Activated CD4-positive, alpha-beta T cell treated with anti-CD3 and anti-CD28 coated beads for 1 hour (primary cell): Measurements from ENCODE around the gene TMEM174.
"Not testable (repeated sequence)": the region's sequence is repeated elsewhere in the genome, so short reads cannot be mapped to it uniquely, and the experiment has no call there.

ENCODE experiments used
- DNase-seq: peaks from one replicate; pipeline ENCODE4 v3.0.0-alpha.2; 2020

Gene TMEM174

DNA sequence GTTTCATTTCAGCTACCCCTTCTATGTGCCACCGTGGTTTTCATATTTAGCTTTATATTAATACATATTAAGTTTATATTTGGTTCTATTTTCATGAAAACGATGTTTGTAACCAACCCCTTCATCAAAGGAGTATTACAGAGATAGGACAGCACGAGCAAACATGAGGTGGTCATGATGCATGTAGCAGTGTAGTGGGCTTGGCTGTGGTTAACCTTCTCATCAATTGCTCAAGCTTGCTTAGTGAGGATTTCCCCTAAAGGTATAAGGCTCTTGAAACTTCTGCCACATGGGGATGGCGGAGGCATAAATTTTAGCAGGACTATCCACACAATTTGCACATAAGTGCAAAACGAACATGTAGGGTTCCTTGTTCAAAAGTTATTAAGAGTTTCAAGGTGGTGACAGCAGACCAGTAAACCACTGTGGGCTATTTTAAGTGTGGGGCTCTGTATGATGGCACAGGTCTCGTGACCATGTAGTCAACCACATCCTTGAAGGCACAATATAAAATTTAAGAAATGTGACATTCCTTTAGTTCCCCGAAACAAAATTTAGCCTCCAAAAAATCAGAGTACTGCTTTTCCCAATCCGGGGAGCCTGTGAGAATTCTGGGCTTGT, 24.8 kb downstream of the TMEM174 start:
- no peak for DNase-seq

DNA sequence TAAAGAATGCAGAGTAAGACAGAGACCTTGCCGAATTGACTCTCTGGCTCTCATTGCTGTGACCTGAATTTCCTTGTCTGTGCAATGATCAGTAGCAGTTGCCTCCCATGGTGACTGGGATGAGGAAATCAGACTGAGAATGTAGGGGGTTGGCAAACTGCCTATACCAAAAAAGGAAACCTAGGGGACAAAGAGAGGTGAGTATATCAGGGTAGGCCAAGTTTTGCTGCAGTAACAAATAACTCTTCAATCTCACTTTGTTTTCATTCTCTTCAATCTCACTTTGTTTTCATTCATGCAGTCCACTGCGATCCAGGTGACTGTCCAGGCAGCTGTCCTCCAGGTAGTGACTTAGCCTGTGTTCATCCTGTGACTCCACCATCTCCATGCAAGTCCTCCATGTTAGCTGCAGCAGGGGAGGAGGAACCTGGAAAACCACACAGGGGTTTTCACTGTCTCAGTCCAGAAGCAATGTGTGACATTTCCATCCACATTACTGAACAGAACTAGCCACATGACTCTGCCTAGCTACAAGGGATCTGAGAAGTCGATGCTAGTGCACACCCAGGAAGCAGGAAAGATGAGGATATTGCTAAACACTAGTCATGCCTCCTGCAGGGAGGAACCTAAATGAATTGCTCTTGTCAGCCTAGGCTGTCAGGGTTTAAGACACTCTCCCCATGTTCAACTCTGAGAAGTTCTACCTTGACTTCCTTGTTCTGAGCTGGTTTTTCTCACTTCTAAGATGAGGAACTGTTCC, 26.0 kb downstream of the TMEM174 start:
- DNase-seq: no peak

DNA sequence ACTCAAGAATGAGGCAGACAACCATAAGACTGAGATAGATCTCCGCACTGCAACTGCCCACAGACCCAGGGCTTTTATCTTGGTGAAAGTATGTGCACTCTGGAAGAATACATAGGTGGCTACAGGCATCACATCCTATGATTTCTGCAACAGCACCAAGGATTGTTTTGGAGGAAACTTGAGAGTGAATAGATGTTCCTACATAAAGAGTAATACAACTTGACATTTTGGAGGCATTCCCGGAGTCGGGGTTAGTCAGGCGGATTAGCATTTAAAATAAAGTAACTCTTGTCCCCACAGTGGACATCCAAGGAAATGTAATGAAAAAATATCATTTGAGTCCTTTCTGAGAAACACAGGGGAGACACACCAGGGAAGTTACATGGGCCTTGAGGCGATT, 26.7 kb downstream of the TMEM174 start:
- DNase-seq: no peak

DNA sequence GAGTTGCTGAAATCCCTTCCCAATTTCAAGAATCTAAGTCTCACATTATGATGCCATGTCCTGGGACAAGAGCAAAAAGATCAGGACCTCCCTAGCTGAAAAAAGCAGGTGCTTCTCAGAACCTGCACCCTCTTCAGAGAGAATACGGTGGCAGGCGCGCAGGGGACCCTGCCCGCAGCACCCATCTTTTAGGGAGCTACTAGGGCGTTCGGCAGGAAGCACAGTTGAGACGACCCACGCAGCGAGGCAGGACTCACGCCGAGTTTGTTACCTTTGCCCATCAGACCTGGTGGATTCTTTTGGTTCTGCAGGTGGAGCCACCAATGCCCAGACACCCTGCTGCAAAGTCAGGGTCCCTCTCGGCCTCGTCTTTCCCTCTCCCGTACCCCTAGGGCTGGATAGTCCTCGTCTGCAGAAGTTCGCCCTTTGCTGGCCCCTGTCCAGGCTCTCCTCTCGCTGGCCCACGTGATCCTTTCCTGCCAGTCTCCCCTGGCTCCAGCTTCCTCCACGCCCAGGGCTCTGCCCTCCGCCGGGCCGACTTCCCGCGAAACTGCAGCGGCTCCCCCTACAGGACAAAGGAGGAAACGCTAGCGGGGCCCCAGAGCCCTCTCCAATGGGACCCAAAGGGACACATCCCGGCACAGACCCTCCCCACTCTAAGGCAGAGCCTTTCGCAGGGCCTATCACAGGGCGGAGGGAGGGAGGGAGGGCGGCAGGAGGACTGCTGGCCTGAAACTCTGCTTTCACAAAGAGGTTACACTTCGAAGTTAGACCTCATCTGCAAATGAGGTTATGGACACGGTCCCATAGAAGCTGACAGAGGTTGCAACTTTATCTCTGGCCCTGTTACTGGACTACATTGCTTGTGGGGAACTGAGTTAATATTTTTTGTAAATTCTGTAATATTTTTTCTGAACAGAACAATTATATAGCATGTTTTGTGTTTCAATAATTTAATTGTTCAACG, 28.8 kb downstream of the TMEM174 start:
- DNase-seq: peak; percentile 47

DNA sequence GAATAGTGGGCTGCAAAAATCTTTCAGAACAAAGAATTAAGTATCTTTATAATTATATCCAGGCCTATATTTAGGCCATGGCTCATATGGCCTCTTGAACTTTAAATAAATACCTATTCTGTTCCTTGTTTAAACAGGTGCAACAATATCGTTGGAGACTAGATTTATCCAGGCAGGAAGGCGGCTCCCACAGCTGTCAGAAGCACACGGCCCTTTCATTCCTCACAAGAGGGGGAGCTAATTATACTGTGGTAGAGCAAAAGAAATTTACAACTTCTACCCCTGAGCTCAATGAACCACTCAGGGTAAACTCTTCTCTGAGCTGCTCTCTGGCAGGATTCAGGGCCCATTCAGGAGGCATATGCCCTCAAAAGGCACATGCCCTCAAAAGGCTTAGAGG, 31.3 kb downstream of the TMEM174 start:
- DNase-seq: no peak

DNA sequence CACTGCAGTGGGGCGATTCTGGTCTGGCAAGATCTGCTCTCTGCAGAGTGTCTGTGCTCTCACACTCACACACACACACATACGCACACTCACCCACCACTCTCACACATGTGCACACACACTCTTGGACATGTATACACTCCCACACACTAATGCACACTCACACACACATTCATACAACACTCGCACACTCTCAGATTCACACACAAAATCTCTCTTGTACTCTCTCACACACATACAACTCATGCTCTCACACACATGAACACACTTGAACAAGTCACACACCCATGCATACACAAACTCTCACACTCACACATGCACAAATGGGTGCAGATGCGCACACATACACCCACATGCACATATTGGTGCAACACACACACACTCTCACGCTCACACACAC, 31.7 kb downstream of the TMEM174 start:
- no peak for DNase-seq

DNA sequence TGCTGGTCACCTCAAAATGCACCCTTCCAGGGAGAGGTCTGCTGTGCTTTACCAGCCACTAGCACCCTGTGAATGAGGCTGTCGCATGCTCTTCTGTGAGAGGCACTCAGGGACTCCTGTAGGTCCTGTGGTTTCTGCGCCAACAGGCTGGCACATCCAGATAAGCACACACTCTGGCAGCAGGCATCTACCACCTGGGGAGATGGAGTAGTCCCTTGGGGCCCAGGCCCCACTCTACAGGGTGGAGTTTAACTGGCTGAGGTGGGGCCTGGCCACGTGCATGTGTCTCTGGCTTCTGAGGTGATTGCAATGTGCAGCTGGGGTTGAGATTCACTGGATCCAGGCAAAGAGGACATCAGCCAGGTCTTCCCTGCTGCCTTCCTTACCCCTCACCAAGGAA, 32.3 kb downstream of the TMEM174 start:
- DNase-seq: no peak

DNA sequence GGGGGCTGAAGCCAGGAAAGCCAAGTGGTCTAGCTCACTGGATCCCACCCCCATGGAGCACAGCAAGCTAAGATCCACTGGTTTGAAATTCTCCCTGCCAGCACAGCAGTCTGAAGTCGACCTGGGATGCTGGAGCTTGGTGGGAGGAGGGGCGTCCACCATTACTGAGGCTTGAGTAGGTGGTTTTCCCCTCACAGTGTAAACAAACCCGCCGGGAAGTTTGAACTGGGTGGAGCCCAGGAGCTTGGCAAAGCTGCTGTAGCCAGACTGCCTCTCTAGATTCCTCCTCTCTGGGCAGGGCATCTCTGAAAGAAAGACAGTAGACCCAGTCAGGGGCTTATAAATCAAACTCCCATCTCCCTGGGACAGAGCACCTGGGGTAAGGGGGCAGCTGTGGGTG, 34.2 kb downstream of the TMEM174 start:
- not testable (repeated sequence) for DNase-seq

DNA sequence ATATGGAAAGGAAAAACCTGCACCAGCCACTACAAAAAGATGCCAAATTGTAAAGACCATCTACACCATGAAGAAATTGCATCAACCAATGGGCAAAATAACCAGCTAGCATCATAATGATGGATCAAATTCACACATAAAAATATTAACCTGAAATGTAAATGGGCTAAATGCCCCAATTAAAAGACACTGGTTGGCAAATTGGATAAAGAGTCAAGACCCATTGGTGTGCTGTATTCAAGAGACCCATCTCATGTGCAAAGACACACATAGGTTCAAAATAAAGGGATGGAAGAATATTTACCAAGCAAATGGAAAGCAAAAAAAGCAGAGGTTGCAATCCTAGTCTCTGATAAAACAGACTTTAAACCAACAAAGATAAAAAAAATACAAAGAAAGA, 36.1 kb downstream of the TMEM174 start:
- DNase-seq: not testable (repeated sequence)

DNA sequence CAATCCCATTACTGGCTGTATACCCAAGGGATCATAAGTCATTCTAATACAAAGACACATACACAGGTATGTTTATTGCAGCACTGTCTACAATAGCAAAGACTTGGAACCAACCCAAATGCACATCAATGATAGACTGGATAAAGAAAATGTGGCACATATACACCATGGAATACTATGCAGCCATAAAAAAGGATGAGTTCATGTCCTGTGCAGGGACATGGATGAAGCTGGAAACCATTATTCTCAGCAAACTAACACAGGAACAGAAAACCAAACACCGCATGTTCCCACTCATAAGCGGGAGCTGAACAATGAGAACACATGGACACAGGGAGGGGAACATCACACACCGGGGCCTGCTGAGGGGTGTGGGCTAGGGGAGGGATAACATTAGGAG, 39.7 kb downstream of the TMEM174 start:
- not testable (repeated sequence) for DNase-seq

DNA sequence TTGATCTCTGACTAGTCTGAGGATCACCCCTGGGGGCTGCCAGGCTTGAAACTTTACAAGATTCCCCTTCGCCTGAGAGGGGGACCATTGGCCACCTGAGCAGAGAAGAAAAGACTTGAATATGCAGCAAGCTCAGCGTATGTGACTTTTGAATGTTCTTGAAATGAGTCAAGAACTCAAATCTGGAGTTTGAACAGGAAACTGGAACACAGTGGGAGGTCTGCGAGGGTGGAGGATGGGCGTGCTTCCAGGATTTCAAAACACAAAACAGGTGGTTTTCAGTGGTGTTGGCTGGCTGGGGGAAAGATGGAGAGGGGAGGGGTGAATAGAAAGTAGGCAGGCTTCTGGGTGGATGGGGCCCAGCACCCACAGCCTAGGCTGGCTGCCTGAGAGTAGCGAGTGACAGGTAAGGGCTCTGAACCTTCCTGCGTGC, 40.6 kb downstream of the TMEM174 start:
- no peak for DNase-seq

DNA sequence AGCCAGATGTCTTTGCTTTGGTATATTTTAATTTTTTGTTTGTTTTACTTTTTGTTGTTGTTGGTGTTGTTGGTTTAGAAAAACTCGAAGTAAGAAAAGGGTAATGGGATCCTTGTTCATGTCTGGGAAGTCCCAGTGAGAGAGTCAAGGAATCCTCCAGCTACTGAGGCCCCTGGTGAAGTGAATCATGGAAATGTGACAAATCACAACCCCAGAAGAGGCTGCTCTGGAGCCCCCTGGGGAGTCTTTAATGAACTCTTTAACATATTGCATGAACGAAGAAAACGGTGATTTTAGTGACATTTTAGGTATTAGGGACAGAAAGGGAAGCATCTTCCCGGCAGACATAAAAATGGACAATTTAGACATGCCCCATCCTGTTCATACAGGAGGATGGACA, 41.3 kb downstream of the TMEM174 start:
- no peak for DNase-seq

DNA sequence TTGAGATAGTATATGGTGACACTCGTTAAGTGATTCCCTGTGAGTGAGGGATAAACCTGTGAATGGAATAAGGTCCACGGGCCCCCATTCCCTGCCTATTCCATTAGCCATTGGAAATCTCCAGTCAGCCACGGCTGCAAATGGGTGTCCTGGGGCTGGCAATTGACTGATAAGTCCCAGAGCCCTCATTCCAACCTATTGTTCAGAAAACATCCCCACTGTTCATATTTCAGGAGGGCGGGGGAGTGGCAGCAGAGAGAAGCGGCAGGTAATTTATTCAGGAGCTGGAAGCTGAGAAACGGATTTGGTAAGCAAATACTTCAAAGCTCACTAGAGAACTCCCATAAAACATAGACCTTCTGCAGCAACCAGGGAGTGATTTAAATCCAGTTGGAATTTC, 42.0 kb downstream of the TMEM174 start:
- DNase-seq: no peak

DNA sequence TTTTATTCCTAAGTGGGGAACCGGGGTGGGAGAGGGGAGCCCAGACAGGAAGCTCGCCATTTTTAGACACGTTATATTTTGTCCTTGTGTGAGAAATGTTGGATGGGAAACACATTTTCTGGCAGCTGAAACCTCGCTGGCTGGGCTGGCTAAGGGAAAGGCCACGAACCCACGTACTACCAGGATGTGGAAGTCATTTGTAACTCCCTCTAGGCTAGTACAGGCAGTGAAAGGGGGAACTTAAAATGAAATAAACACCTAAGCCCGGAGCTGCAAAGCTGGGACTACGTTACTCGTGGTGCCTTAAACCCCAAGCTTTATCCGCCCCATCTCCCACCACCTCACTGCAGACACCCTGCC, 42.5 kb downstream of the TMEM174 start:
- DNase-seq: no peak

DNA sequence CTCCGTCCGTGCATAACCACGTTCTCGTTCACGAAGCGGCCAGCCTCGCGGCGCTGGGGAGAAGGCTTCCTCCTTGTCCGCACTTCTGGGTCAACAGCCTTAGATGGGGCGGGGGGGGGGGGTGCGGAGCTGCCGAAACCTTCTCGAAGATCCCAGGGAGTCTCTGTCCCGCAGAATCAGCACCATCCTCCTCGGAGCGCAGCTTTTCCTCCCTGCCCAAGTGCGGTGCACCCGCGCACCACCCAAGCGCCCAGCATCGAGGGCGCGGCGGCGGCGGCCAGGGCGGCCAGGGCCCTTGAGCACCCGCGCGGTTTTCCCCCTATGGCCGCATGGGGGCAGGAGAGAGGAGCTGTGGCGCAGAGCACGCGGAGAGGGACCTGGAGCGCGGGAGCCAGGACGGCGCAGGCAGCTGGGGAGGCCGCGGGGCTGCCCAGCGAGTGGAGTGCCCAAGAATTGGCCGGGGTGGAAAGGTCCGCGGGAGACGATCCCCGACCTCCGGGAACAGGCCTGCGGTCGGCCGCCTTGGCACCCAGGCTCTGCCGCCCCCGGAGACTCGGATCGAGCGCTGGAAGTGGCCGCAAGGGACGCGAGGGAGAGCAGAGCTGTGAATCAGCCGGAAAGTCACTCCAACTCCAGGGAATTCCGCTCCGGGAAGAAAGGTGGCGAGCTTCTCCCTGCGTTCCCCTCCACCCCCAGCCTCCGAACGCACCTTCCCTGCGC, 43.1 kb downstream of the TMEM174 start:
- DNase-seq: peak; percentile 34

DNA sequence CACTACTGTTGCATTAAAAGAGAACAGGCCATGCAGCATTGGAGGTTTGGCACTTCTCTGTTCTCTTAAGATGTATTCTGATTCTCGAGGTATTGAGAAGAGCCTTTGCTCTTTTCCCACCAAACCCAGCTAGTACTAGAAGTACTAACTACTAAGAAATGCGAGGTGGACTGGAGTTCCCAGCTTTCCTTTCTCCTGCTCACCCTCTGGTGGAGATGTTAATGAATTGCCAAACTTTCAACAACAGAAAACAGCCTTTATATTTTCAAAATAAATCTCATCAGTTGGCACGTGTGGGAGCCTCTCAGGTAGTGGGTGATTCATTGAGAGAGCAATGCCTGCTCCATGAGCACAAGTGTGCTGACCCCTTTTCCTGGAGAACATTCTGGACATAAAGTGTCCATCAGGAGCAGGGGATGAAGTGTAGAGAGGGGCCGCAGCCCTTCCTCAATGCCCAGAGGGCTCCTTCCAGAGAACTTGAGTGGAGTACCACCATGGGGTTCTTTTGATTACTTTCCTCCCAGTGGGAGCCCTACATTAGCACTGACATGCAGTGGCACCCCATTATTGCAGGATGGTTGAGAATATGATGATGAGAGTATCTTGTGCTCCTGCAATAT, 45.7 kb downstream of the TMEM174 start:
- DNase-seq: no peak

DNA sequence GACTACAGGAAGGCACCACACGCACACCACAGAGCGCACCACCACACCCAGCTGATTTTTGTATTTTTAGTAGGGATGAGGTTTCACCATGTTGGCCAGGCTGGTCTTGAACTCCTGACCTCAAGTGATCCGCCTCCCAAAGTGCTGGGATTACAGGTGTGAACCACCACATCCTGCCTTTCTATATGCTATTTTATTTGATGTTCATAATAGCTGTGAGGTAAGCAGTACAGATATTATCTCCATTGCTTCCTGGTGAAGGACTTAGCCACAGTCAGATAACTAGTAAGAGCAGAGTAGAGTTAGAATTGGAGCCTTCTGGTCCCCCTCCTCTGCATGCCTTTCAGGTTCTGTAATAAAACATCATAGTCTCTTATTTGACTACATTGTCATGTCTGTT, 46.3 kb downstream of the TMEM174 start:
- DNase-seq: not testable (repeated sequence)

DNA sequence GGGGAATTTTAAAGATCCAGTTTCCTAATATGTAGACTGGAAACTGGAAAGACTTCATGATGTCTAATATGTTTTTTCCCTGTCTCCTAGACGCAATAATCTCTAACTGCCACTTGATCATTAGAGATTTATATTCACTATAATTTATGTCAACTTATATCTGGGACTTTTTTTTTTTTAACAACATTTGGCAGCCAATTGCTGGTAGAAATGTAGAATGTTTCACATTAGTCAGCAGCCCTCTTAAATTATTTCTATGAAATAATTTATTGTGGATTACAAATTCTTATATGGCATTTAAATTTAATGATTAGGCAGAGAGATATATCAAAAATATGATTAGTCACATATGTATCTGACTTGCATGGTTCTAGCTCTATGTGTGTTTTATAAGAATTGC, 48.2 kb downstream of the TMEM174 start:
- DNase-seq: no peak

DNA sequence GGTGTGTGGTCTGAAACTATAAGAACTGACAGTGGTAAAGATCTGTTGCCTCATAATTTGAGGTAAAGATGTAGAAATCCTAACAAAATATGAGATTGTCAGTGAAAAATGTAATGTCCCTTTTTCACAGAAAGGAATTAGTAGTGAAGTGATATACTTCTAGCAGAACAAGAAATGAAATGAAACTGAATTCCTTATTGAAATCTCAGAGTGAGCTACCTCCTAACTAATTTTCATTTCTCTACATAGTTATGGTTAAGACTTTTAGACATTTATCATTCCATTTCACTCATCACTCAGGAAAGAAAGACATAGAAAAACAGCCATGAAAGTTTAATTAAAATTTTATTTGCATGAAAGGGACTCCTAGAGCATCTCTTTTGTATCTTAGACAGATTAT, 48.7 kb downstream of the TMEM174 start:
- DNase-seq: no peak

DNA sequence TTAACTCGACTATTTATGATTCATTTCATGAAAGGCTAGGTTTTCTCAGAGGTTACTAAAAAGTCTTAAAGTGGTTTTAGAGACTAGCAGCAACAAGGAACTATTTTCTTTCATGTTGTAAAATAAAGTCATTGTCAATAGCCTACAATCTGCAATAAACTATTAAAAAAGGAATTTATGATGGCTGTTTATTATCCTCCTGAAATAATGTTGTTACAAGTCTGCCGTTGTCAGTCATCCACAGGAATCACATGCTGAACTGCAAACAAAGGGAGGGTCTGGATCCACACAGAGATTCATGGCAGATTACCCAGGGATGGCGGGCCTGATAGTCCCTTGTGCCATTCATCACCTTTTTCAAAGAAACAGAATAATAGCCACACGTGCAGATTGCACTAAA, 49.2 kb downstream of the TMEM174 start:
- DNase-seq: no peak
